ENCODE results near the gene ST8SIA3.

DNA sequence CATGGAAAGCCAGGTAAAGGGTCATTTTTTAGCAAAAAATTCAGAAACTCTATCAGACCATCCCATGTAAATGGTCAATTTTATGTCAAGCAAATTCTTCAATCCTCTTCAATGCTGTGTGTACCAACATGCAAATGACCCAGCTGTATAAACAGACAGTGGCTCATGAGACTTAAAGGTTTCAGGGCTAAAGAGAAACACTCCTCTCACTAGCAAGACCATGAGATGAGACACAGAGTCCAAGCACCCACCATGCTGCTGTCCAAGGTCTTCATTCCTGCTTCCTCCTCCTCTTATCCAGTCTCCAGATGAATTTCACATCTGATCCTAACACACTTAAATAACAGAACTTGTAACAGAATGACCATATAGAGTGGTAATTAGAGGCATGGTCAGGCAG, 52.0 kb downstream of the ST8SIA3 start:
- TF ChIP-seq, protein P1, sequence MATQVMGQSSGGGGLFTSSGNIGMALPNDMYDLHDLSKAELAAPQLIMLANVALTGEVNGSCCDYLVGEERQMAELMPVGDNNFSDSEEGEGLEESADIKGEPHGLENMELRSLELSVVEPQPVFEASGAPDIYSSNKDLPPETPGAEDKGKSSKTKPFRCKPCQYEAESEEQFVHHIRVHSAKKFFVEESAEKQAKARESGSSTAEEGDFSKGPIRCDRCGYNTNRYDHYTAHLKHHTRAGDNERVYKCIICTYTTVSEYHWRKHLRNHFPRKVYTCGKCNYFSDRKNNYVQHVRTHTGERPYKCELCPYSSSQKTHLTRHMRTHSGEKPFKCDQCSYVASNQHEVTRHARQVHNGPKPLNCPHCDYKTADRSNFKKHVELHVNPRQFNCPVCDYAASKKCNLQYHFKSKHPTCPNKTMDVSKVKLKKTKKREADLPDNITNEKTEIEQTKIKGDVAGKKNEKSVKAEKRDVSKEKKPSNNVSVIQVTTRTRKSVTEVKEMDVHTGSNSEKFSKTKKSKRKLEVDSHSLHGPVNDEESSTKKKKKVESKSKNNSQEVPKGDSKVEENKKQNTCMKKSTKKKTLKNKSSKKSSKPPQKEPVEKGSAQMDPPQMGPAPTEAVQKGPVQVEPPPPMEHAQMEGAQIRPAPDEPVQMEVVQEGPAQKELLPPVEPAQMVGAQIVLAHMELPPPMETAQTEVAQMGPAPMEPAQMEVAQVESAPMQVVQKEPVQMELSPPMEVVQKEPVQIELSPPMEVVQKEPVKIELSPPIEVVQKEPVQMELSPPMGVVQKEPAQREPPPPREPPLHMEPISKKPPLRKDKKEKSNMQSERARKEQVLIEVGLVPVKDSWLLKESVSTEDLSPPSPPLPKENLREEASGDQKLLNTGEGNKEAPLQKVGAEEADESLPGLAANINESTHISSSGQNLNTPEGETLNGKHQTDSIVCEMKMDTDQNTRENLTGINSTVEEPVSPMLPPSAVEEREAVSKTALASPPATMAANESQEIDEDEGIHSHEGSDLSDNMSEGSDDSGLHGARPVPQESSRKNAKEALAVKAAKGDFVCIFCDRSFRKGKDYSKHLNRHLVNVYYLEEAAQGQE (IDR thresholded peaks at IDR 0.05; ENCODE audit: insufficient read depth in 1 of 2, low read depth in 2 of 2, low read length in 2 of 2) = peak in 1 of 2 experiments; percentile 79; a peak in 2 of 4 replicates
- TF ChIP-seq POLR2AphosphoS5 (IDR thresholded peaks at IDR 0.05; ENCODE audit: low read depth, low read length) = no peak
- TF ChIP-seq SIN3A (IDR thresholded peaks at IDR 0.05; ENCODE audit: borderline replicate concordance, insufficient read depth, low read length) = no peak
- no peak for TF ChIP-seq TAF1 (IDR thresholded peaks at IDR 0.05; ENCODE audit: borderline replicate concordance, insufficient read depth, low read length)
- no peak for TF ChIP-seq FOXP2 (optimal IDR thresholded peaks at IDR 0.05; ENCODE audit: borderline replicate concordance, extremely low read depth, extremely low read length, insufficient read depth)

Measured in PFSK-1 (cell line).